Vagina (tissue), 2 donors: ENCODE measurements around the gene CEP128. TPM values are rescaled to one million over a fixed set of nuclear protein-coding genes. Genes with fewer than 3 reads are reported as not detected.

ENCODE experiments used
- DNase-seq, 2 donors: peaks; one replicate each; pipeline ENCODE4 v3.0.0-alpha.2; 2017; ENCODE audit errors: extremely low spot score in 2 of 2
- H3K27ac ChIP-seq: fragments of 200-600 bp; sonication (generic); one replicate; pipeline ENCODE4 v1.5.1; 2019
- H3K27me3 ChIP-seq: fragments of 200-600 bp; sonication (generic); one replicate; pipeline ENCODE4 v1.5.1; 2019
- H3K36me3 ChIP-seq, 2 donors: fragments of 200-600 bp; sonication (generic); one replicate each; pipeline ENCODE4 v1.5.1; 2017 to 2019
- H3K4me1 ChIP-seq: fragments of 200-600 bp; sonication (generic); one replicate; pipeline ENCODE4 v1.5.1; 2019
- H3K4me3 ChIP-seq, 2 donors: fragments of 200-600 bp; sonication (generic); 1 replicate in 1 of 2; 2 replicates in 1 of 2; pipeline ENCODE4 v1.5.1; 2016 to 2019
- H3K9me3 ChIP-seq: fragments of 200-600 bp; sonication (generic); one replicate; pipeline ENCODE4 v1.5.1; 2019
- POLR2A ChIP-seq, 2 donors: fragments of 450-650 bp; IDR thresholded peaks; one replicate each; pipeline ENCODE4 v1.6.1; 2017; ENCODE audit warnings: antibody characterized with exemption in 2 of 2, mild to moderate bottlenecking in 2 of 2, moderate library complexity in 2 of 2
- POLR2AphosphoS5 ChIP-seq, 2 donors: sonication (generic); formaldehyde crosslinking; IDR thresholded peaks; one replicate each; pipeline ENCODE4 v1.9.0; 2017; ENCODE audit warnings: antibody characterized with exemption in 2 of 2, mild to moderate bottlenecking in 2 of 2, low read depth in 1 of 2; ENCODE audit not compliant: insufficient read depth in 1 of 2
- intact Hi-C: fragments of 100-400 bp; cut with DNase I; formaldehyde crosslinking; loops from one replicate; pipeline ENCODE4 v1.15.1; 2023
- total RNA-seq: library from RNA; depleted of rRNA; stranded (reverse); fragments of >200 nt; gene quantifications from one replicate; pipeline ENCODE4 v1.2.3, GENCODE V29; 2016
- TF ChIP-seq, protein P1 (sequence below), 3 experiments: fragments of 450-650 bp in 2 of 3; fragments of 200-600 bp in 1 of 3; sonication (generic) in 1 of 3; IDR thresholded peaks; one replicate each; pipeline ENCODE4 v1.5.1; 2017 to 2019; ENCODE audit warnings: antibody characterized with exemption in 3 of 3, mild to moderate bottlenecking in 2 of 3, moderate library complexity in 2 of 3

Gene CEP128
- total RNA-seq, 1 donor from 2014 or later, result 6.6 TPM

GRCh38 chr14:80544366-80544765, 397.2 kb downstream of the CEP128 start:
- Histone ChIP-seq H3K36me3 (no peaks in the 10 kb centered on the region), H3K27ac (no peak overlapping the region), H3K27me3 (no peaks in the 10 kb centered on the region), H3K4me3 (no peak overlapping the region), H3K4me1 (peaks cover 6% of the 10 kb centered on the region), H3K9me3 (no peaks in the 10 kb centered on the region)
- TF ChIP-seq POLR2A (IDR thresholded peaks at IDR 0.05) (no peak), POLR2AphosphoS5 (IDR thresholded peaks at IDR 0.05; ENCODE audit: insufficient read depth in 1 of 2, low read depth in 1 of 2) (no peak)
- TF ChIP-seq, protein P1, sequence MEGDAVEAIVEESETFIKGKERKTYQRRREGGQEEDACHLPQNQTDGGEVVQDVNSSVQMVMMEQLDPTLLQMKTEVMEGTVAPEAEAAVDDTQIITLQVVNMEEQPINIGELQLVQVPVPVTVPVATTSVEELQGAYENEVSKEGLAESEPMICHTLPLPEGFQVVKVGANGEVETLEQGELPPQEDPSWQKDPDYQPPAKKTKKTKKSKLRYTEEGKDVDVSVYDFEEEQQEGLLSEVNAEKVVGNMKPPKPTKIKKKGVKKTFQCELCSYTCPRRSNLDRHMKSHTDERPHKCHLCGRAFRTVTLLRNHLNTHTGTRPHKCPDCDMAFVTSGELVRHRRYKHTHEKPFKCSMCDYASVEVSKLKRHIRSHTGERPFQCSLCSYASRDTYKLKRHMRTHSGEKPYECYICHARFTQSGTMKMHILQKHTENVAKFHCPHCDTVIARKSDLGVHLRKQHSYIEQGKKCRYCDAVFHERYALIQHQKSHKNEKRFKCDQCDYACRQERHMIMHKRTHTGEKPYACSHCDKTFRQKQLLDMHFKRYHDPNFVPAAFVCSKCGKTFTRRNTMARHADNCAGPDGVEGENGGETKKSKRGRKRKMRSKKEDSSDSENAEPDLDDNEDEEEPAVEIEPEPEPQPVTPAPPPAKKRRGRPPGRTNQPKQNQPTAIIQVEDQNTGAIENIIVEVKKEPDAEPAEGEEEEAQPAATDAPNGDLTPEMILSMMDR (IDR thresholded peaks at IDR 0.05), result no peak
- DNase-seq, result no peak
- intact Hi-C loops, result no loop called here

DNA sequence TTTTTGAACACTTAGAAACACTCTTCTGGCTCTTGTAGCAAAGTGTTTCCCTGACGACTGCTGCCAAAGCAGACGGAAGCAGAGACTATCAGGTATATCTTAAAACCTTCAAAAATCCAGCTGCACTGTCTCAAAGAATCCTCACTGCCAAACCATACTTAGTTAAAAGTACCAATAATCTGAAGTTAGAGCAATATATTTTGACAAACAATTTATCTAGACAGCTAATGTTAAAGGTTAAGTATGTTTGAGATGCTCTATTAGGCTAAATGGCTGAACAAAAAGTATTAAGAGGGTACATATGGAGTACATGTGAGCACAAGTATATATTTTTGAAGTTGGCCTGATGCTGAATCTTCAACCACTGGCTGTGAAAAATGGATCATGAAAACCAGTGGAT, 398.3 kb downstream of the CEP128 start:
- Histone ChIP-seq H3K27ac (no peak overlapping the region), H3K4me1 (no peaks in the 10 kb centered on the region), H3K36me3 (no peaks in the 10 kb centered on the region), H3K9me3 (no peaks in the 10 kb centered on the region), H3K4me3 (no peak overlapping the region), H3K27me3 (no peaks in the 10 kb centered on the region)
- intact Hi-C loops, result no loop called here
- TF ChIP-seq, protein P1 (IDR thresholded peaks at IDR 0.05), result no peak
- no peak for DNase-seq

DNA sequence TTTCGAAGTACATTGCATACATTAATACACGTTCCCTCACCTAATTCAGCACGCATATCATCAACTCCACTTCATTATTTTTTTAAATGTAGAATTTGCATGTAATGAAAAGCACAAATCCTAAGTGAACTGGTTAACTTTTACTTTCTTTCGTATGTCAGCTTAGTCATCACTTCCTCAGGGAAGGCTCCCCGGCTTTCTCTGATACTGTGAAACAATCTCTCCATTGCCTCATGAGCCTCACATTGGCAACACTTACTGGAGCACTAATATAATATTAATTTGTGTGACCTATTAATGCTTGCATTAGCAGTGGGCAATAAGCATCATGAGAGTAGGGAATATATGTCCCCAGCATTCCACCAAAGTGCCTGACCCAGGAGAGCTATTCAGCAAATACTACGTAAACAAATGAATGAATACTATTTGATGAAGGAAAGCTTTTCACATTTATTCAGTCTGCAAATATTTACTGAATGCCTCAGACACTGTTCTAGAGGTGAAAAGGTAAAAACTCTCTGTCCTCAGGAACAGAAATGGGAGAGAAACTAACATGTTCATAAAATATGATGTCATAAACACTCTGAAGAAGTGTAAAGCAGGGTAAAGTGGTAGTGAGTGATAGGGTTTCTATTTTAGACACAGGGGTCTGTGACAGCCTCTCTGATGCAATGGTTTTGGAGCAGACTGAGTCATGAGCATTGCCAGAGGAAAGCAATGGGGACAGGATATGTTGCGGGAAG, 402.7 kb downstream of the CEP128 start:
- H3K9me3 ChIP-seq, result no peaks in the 10 kb centered on the region
- no peaks in the 10 kb centered on the region for H3K4me1 ChIP-seq
- H3K27ac ChIP-seq, result no peak overlapping the region
- DNase-seq, result no peak
- no peak overlapping the region for H3K4me3 ChIP-seq
- TF ChIP-seq POLR2AphosphoS5 (IDR thresholded peaks at IDR 0.05; ENCODE audit: insufficient read depth in 1 of 2, low read depth in 1 of 2) (no peak), POLR2A (IDR thresholded peaks at IDR 0.05) (no peak)
- TF ChIP-seq, protein P1 (IDR thresholded peaks at IDR 0.05), result no peak
- no peaks in the 10 kb centered on the region for H3K27me3 ChIP-seq
- intact Hi-C loops, result no loop called here
- no peaks in the 10 kb centered on the region for H3K36me3 ChIP-seq

DNA sequence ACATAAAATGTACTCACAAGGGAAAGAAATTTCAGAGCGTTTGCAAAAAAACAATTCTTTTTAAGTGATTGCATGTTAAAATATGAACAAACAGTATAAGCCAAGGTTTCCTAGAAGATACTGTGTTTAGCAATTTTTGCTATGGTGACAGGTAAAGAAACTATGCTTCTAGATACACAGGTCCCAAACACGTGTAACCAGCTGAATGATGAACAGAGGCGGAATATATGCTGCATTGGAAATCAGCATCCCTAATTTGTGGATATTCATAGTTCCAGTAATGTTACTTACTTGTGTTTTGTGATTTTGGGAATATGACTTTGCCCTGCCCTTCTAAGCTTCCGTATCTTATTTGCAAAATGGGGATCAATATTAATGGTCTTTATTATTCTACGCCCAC, 403.9 kb downstream of the CEP128 start:
- H3K4me1 ChIP-seq, result no peaks in the 10 kb centered on the region
- H3K27me3 ChIP-seq, result no peaks in the 10 kb centered on the region
- intact Hi-C loops, result no loop called here
- TF ChIP-seq, protein P1 (IDR thresholded peaks at IDR 0.05), result no peak
- no peak for TF ChIP-seq POLR2AphosphoS5 (IDR thresholded peaks at IDR 0.05; ENCODE audit: insufficient read depth in 1 of 2, low read depth in 1 of 2)
- TF ChIP-seq POLR2A (IDR thresholded peaks at IDR 0.05), result no peak
- H3K9me3 ChIP-seq, result no peaks in the 10 kb centered on the region
- no peak overlapping the region for H3K27ac ChIP-seq
- H3K4me3 ChIP-seq, result no peak overlapping the region
- no peaks in the 10 kb centered on the region for H3K36me3 ChIP-seq
- DNase-seq, result no peak

- Histone ChIP-seq H3K4me1 (no peaks in the 10 kb centered on the region), H3K27me3 (no peaks in the 10 kb centered on the region), H3K4me3 (no peak overlapping the region), H3K27ac (no peak overlapping the region), H3K36me3 (no peaks in the 10 kb centered on the region), H3K9me3 (no peaks in the 10 kb centered on the region)
- intact Hi-C loops, result no loop called here
- TF ChIP-seq POLR2AphosphoS5 (IDR thresholded peaks at IDR 0.05; ENCODE audit: insufficient read depth in 1 of 2, low read depth in 1 of 2), result no peak
- TF ChIP-seq, protein P1 (IDR thresholded peaks at IDR 0.05), result no peak
- TF ChIP-seq POLR2A (IDR thresholded peaks at IDR 0.05), result no peak
- DNase-seq, result no peak
These were observed 405.1 kb downstream of the CEP128 start for GRCh38 chr14:80536456-80536855.
